DOHH2 (cell line): ENCODE results near the gene AKAP1.

Experiments used
- CTCF ChIP-seq: fragments of 200-600 bp; sonication (generic); IDR thresholded peaks from one replicate; pipeline ENCODE4 v1.5.1; 2014; ENCODE audit warnings: antibody characterized with exemption, mild to moderate bottlenecking, low read depth, low read length; ENCODE audit not compliant: poor library complexity, severe bottlenecking
- EZH2phosphoT487 ChIP-seq: fragments of 200-600 bp; sonication (generic); IDR thresholded peaks from 2 replicates; pipeline ENCODE4 v1.6.1; 2017; ENCODE audit warnings: borderline replicate concordance, mild to moderate bottlenecking, antibody characterized with exemption, low read length, moderate library complexity, mixed read lengths

GRCh38 chr17:57046749-57047148 is 38.3 kb upstream of the AKAP1 start:
- no peak for TF ChIP-seq CTCF
- TF ChIP-seq EZH2phosphoT487 = no peak
